Ishikawa (cell line): Measurements from ENCODE around the gene BMPR1B.

Source experiments
- CEBPB ChIP-seq: IDR thresholded peaks from 2 replicates; pipeline ENCODE4 v1.6.1; 2012
- EGR1 ChIP-seq: IDR thresholded peaks from 2 replicates; pipeline ENCODE4 v1.6.1; 2012
- EP300 ChIP-seq: IDR thresholded peaks from 2 replicates; pipeline ENCODE4 v1.6.1; 2012; ENCODE audit warnings: borderline replicate concordance
- TAF1 ChIP-seq: IDR thresholded peaks from 2 replicates; pipeline ENCODE4 v1.6.1; 2012; ENCODE audit warnings: low read depth, mild to moderate bottlenecking
- TF ChIP-seq, protein P1 (sequence below): IDR thresholded peaks from 2 replicates; pipeline ENCODE4 v1.6.1; 2012; ENCODE audit warnings: low read depth, mild to moderate bottlenecking

DNA sequence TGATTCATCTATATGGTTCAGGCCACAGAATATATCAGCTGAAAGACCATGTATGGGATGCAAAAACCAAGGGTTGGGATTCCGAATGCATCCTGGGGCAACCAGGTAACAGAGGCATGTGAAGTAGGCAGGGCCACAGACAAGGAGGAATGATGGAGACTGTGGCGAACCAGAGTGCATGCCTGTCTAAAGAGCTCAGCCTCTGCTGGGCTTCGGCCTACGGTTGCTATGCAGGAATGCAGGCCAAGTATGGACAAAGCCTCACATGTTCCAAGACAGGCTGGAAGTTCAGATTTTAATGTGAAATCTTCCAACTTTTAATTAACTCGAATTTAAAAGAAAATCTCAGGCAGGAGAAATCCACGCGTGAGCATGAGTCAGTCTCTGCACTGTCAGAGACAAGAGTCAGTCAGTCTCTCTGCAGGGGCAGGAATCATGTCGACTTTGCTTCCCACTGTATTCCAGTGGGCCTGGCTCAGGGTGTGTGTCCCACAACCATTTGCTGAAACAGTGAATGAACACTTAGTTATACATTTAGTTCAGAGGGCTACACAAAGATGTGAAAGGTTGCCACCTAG lies 446.6 kb downstream of the BMPR1B start:
- TF ChIP-seq CEBPB (no peak), EP300 (no peak), EGR1 (no peak), TAF1 (no peak)
- TF ChIP-seq, protein P1, sequence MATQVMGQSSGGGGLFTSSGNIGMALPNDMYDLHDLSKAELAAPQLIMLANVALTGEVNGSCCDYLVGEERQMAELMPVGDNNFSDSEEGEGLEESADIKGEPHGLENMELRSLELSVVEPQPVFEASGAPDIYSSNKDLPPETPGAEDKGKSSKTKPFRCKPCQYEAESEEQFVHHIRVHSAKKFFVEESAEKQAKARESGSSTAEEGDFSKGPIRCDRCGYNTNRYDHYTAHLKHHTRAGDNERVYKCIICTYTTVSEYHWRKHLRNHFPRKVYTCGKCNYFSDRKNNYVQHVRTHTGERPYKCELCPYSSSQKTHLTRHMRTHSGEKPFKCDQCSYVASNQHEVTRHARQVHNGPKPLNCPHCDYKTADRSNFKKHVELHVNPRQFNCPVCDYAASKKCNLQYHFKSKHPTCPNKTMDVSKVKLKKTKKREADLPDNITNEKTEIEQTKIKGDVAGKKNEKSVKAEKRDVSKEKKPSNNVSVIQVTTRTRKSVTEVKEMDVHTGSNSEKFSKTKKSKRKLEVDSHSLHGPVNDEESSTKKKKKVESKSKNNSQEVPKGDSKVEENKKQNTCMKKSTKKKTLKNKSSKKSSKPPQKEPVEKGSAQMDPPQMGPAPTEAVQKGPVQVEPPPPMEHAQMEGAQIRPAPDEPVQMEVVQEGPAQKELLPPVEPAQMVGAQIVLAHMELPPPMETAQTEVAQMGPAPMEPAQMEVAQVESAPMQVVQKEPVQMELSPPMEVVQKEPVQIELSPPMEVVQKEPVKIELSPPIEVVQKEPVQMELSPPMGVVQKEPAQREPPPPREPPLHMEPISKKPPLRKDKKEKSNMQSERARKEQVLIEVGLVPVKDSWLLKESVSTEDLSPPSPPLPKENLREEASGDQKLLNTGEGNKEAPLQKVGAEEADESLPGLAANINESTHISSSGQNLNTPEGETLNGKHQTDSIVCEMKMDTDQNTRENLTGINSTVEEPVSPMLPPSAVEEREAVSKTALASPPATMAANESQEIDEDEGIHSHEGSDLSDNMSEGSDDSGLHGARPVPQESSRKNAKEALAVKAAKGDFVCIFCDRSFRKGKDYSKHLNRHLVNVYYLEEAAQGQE, result no peak
